Pancreas (tissue), 10 donors: ENCODE measurements around the gene SLC22A7. TPM values are rescaled to one million over a fixed set of nuclear protein-coding genes. Genes with fewer than 3 reads are reported as not detected.
"Not testable (repeated sequence)": the region's sequence is repeated elsewhere in the genome, so short reads cannot be mapped to it uniquely, and the experiment has no call there.

Experiments used
- ATAC-seq, 4 donors: fragments of 200-7000 bp; cut with Tn5 transposase; one replicate each; pipeline versions ENCODE4 v1.8.0 to v1.9.1; 2020; ENCODE audit warnings: mild to moderate bottlenecking in 4 of 4, moderate library complexity in 4 of 4
- DNase-seq, 6 donors: peaks; one replicate each; pipeline ENCODE4 v3.0.0-alpha.2; 2020
- FAIRE-seq: peaks from 2 replicates; lab custom pipeline; 2012; peaks lifted over from hg19 to GRCh38; lab: Jason Lieb, UNC
- H3K27ac ChIP-seq, 4 donors: fragments of 200-600 bp; sonication (generic); 1 replicate in 3 of 4; 2 replicates in 1 of 4; pipeline versions ENCODE4 v1.5.0 to v1.8.0; 2020
- H3K27me3 ChIP-seq, 4 donors: fragments of 200-600 bp; one replicate each; pipeline ENCODE4 v1.8.0; 2021
- H3K36me3 ChIP-seq, 3 donors: fragments of 200-600 bp; sonication (generic) in 1 of 3; one replicate each; pipeline versions ENCODE4 v1.5.0 to v1.8.0; 2020 to 2021
- H3K4me1 ChIP-seq, 3 donors: fragments of 200-600 bp; one replicate each; pipeline ENCODE4 v1.8.0; 2021
- H3K4me3 ChIP-seq, 4 donors: fragments of 200-600 bp; sonication (generic) in 2 of 4; one replicate each; pipeline versions ENCODE4 v1.5.0 to v1.8.0; 2020 to 2021
- H3K9me3 ChIP-seq, 4 donors: fragments of 200-600 bp; one replicate each; pipeline ENCODE4 v1.8.0; 2021
- WGBS, 2 donors: extraction: QIAGEN DNeasy Blood & Tissue Kit; methylation state at CpG; one replicate each; pipeline ENCODE4 v1.1.7; 2013; 5-methylcytosine and 5-hydroxymethylcytosine counted together
- intact Hi-C, 3 donors: fragments of 100-400 bp; cut with DNase I; formaldehyde crosslinking; loops; one replicate each; pipeline versions ENCODE4 v1.11.1 to v1.14.2; 2022
- polyA plus RNA-seq, 2 donors: library from polyadenylated mRNA; stranded (reverse); fragments of 200-250 nt; gene quantifications; one replicate each; pipeline ENCODE4 v1.2.3, GENCODE V29; 2013
- total RNA-seq, 6 donors: library from RNA; stranded (reverse); fragmentation: NEBNext Ultra II Directional in 4 of 6; extraction: Animal tissue kit (Norgen Biotek cat#: 25700) in 4 of 6; gene quantifications; one replicate each; pipeline versions ENCODE4 v1.2.1 to v1.2.4, GENCODE V29; 2021 to 2023
- TF ChIP-seq, protein P1 (sequence below), 4 donors: fragments of 200-600 bp; sonication (generic) in 3 of 4; IDR thresholded peaks; one replicate each; pipeline versions ENCODE4 v1.5.0 to v1.8.0; 2021; ENCODE audit warnings: antibody characterized with exemption in 4 of 4
- donor health status: healthy with polysubstance abuse.
- donor health status: DM: no; HTN: no; CAD: no; lungs with moderate emphysema.
- donor health status: DM: no; HTN: no; CAD: no.
- donor health status: control.
- donor health status: control.
- donor health status: Bipolar disorder and iron deficiency.
- donor health status: DM: yes; HTN: yes; CAD: no.
- donor health status: DM: no; HTN: no; CAD: no.
- donor health status: DM: no; HTN: no; CAD: no.
- donor health status: DM: yes; HTN: yes; CAD: no.

Gene SLC22A7
- total and polyA plus RNA-seq, 8 donors: 0.16 TPM; not detected in 7

DNA sequence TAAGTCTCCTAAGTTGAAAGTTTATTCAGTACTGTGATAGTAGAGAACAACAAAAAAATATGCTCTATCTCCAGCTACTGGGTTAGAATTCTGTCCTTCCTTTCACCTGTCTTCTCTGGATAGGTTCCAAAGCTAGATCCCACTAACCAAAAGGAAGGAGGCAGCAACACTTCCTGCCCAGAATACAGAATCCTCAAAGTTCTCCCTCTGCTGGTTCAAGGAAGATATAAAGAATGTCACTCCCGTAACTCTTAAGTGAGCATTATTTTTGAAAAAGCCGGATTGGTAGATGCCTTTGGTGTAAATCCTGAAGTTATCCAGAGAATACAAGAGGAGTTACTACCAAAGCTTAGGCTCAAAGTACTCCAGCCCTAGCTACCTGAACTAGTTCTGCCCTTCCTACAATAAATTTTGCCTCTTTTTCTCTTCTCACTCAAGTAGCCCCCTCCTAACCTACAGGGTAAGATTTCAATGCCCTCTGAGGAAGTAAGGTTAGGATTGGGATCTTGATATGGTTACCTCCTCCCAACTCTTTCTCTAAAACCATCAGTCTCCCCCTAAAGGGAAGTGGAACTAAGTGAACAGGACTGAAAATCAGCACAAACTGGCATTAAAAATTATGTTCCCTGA lies 36.5 kb downstream of the SLC22A7 start:
- Histone ChIP-seq H3K36me3 (peaks cover 0 to 10% (median 7%) of the 10 kb centered on the region in 3 donors), H3K4me3 (no peak overlapping the region), H3K9me3 (no peaks in the 10 kb centered on the region), H3K27ac (peak overlapping the region in 1 of 4 donors; percentile 53), H3K27me3 (no peaks in the 10 kb centered on the region), H3K4me1 (peaks cover 0 to 21% (median 4%) of the 10 kb centered on the region in 3 donors)
- DNase-seq (no peak), FAIRE-seq (peak; percentile 85), ATAC-seq (peak; percentile 69 to 80 (median 77))
- intact Hi-C loops: no loop called here
- 32 to 35% methylated on average over 2 of the region's 2 CpGs for WGBS, 2 donors
- TF ChIP-seq, protein P1, sequence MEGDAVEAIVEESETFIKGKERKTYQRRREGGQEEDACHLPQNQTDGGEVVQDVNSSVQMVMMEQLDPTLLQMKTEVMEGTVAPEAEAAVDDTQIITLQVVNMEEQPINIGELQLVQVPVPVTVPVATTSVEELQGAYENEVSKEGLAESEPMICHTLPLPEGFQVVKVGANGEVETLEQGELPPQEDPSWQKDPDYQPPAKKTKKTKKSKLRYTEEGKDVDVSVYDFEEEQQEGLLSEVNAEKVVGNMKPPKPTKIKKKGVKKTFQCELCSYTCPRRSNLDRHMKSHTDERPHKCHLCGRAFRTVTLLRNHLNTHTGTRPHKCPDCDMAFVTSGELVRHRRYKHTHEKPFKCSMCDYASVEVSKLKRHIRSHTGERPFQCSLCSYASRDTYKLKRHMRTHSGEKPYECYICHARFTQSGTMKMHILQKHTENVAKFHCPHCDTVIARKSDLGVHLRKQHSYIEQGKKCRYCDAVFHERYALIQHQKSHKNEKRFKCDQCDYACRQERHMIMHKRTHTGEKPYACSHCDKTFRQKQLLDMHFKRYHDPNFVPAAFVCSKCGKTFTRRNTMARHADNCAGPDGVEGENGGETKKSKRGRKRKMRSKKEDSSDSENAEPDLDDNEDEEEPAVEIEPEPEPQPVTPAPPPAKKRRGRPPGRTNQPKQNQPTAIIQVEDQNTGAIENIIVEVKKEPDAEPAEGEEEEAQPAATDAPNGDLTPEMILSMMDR (IDR thresholded peaks at IDR 0.05): peak in 2 of 4 donors; percentile 13 to 17

DNA sequence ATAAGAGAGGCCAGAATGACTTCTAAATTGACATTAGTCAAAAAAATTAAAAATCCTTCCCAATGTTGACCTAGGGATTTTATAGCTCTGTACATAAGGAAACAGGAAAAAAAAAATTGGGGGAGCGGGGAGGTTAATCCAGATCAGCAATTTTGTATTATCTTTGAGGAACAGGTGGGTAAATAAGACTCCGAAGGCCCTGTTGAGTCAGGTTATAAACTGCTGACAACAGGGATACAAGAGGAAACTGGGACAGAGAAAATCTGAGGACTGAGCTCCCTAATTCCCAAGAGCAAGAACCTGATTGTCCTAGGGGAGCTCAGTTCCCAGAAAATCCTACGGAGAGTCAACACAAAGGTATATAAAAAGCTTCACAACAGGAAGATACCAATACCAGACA lies 37.4 kb downstream of the SLC22A7 start:
- H3K27ac ChIP-seq: peak overlapping the region in 2 of 4 donors; percentile 51 to 53

DNA sequence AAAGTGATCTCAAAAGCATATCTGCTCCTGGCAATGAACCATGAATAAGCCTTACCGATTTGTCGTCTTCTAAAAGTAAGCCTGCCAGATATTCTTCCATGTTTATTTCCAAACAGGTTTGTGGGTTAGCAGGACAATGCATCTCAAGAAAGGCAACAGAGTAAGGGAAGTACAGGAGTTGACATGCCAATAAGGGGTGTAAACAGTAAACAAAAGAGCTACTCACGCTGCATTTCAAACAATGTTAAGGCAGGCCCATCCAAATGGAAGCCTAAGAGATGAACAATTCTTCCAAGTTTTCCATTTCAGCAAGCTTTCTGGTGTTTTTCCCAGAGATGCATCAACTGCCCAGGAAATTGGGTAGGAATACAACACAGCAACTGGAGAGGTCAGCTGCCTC lies 38.3 kb downstream of the SLC22A7 start:
- peak overlapping the region in 1 of 4 donors; percentile 51 for H3K27ac ChIP-seq
- 75 to 80% methylated on average over 3 of the region's 3 CpGs for WGBS, 2 donors
- no peaks in the 10 kb centered on the region for H3K9me3 ChIP-seq
- H3K36me3 ChIP-seq: peaks cover 0 to 26% (median 19%) of the 10 kb centered on the region in 3 donors
- H3K27me3 ChIP-seq: no peaks in the 10 kb centered on the region
- FAIRE-seq: no peak
- intact Hi-C loops: no loop called here
- peaks cover 0 to 21% (median 4%) of the 10 kb centered on the region in 3 donors for H3K4me1 ChIP-seq
- H3K4me3 ChIP-seq: no peak overlapping the region
- TF ChIP-seq, protein P1 (IDR thresholded peaks at IDR 0.05): no peak
- no peak for ATAC-seq
- no peak for DNase-seq

More for the DNA sequence above, 37.4 kb downstream of the SLC22A7 start:
- Histone ChIP-seq H3K27me3 (no peaks in the 10 kb centered on the region), H3K4me3 (no peak overlapping the region), H3K9me3 (no peaks in the 10 kb centered on the region), H3K4me1 (peaks cover 0 to 21% (median 4%) of the 10 kb centered on the region in 3 donors), H3K36me3 (peaks cover 0 to 18% (median 15%) of the 10 kb centered on the region in 3 donors)
- TF ChIP-seq, protein P1 (IDR thresholded peaks at IDR 0.05): no peak
- ATAC-seq: peak; percentile 73 to 93 (median 92)
- no peak for FAIRE-seq
- 41 to 53% methylated on average over 3 of the region's 3 CpGs for whole genome bisulfite sequencing, 2 donors
- DNase-seq: peak in 1 of 6 donors; percentile 23
- intact Hi-C loops: no loop called here

DNA sequence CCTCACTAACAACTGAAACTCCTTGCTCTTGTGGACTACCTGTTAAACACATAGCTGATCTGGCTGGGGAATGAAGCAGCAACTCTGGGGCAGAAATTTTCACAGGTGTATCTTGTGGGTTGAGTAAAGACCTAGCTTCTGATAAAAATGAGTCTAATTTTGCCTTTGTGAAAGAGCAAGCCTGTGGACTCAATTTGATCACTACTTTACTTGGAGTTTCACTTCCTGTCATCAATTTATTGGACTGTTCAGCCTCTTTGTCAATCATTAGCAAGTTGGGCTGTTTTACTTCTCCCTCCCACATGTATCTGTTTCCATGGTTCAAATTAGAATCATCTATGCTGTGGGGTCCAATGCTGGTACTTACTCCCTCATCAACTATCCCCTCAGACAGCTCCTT lies 40.2 kb downstream of the SLC22A7 start:
- H3K27ac ChIP-seq: no peak overlapping the region
- intact Hi-C loops: no loop called here
- H3K4me3 ChIP-seq: no peak overlapping the region
- FAIRE-seq (no peak), DNase-seq (no peak), ATAC-seq (no peak)
- TF ChIP-seq, protein P1 (IDR thresholded peaks at IDR 0.05): no peak
- H3K9me3 ChIP-seq: no peaks in the 10 kb centered on the region
- H3K36me3 ChIP-seq: peaks cover 0 to 39% (median 23%) of the 10 kb centered on the region in 3 donors
- no peaks in the 10 kb centered on the region for H3K27me3 ChIP-seq
- H3K4me1 ChIP-seq: peaks cover 0 to 21% (median 4%) of the 10 kb centered on the region in 3 donors

DNA sequence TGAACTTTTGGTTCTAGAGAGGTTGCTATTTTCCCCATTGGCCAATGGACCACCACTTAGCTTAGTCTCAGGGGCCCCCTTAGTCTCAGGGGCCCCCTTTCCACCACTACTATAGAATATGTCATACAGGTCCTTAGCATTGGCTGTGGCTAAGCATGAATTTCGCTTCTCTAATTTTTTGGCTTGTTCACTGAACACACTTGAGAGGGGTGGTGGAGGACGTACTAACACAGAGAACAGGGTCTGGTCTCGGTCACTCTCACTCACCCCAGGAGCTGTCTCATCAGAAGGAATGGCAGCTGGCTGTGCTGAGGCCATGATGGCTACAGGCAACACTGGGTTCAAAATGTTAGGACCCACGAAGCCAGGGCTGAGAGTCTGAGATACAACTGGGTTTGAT lies 41.1 kb downstream of the SLC22A7 start:
- Histone ChIP-seq H3K4me1 (peaks cover 0 to 20% (median 4%) of the 10 kb centered on the region in 3 donors), H3K9me3 (no peaks in the 10 kb centered on the region), H3K4me3 (no peak overlapping the region), H3K27me3 (no peaks in the 10 kb centered on the region), H3K27ac (no peak overlapping the region), H3K36me3 (peaks cover 0 to 39% (median 23%) of the 10 kb centered on the region in 3 donors)
- intact Hi-C loops: no loop called here
- no peak for ATAC-seq
- no peak for FAIRE-seq
- 89 to 91% methylated on average over 4 of the region's 4 CpGs for WGBS, 2 donors
- TF ChIP-seq, protein P1 (IDR thresholded peaks at IDR 0.05): no peak
- DNase-seq: no peak

DNA sequence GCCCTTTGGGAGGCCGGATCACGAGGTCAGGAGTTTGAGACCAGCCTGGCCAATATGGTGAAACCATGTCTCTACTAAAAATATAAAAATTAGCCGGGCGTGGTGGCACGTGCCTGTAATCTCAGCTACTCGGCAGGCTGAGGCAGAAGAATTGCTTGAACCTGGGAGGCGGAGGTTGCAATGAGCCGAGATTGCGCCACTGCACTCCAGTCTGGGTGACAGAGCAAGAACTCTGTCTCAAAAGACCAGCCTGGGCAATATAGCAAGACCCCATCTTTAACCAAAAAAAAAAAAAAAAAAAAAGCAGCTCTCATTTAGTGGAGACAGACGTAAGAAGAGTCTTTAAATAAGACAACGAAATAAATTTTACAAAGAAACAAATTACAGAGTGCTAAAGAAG lies 48.2 kb downstream of the SLC22A7 start:
- H3K27ac ChIP-seq, FAIRE-seq, H3K27me3 ChIP-seq, DNase-seq, ATAC-seq, H3K4me3 ChIP-seq, H3K9me3 ChIP-seq, H3K4me1 ChIP-seq, intact Hi-C loops: not testable (repeated sequence)
- peaks cover 4 to 30% (median 5%) of the 10 kb centered on the region in 3 donors for H3K36me3 ChIP-seq
- 97% methylated on average over 11 of the region's 11 CpGs for WGBS, 2 donors
